ENCODE measurements around the gene USP21. TPM values are rescaled to one million over a fixed set of nuclear protein-coding genes. Genes with fewer than 3 reads are reported as not detected.
A peak's percentile ranks its signal among the peaks of the same experiment; 100 is the strongest.

The USP21 gene
- total RNA-seq, 6 donors from 2014 or later = 14.1 to 48.2 (median 21.8) TPM

DNA sequence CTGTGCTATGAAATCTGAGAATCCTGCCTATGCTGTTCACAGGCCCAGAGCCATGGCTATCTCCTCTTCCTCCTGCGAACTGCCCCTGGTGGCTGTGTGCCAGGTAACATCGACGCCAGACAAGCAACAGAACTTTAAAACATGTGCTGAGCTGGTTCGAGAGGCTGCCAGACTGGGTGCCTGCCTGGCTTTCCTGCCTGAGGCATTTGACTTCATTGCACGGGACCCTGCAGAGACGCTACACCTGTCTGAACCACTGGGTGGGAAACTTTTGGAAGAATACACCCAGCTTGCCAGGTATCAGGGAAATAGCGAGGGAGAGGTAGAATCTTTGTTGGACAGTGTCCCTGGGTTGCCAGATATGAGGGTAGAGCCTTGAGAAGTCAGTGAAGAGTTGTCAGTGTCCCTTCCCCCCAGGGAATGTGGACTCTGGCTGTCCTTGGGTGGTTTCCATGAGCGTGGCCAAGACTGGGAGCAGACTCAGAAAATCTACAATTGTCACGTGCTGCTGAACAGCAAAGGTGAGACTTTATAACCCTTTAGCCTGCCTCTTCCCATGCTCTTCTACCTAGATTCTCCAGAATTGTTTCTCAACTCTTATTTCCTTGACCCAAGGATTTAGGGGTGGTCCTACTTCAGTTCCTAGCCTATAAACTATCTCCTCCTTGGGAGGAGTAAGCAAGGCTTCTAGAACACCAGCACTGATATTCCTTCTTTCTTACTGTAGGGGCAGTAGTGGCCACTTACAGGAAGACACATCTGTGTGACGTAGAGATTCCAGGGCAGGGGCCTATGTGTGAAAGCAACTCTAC, 40.0 kb upstream of the USP21 start:
- DNase-seq = peak in 1 of 2 donors; percentile 32
- H3K4me3 ChIP-seq = peak overlapping the region in 3 of 4 donors; percentile 70 to 97 (median 89)
- peak in 1 of 2 donors; percentile 21 for TF ChIP-seq POLR2AphosphoS5 (IDR thresholded peaks at IDR 0.05)
- TF ChIP-seq POLR2A (IDR thresholded peaks at IDR 0.05) = no peak
- TF ChIP-seq, protein P1, sequence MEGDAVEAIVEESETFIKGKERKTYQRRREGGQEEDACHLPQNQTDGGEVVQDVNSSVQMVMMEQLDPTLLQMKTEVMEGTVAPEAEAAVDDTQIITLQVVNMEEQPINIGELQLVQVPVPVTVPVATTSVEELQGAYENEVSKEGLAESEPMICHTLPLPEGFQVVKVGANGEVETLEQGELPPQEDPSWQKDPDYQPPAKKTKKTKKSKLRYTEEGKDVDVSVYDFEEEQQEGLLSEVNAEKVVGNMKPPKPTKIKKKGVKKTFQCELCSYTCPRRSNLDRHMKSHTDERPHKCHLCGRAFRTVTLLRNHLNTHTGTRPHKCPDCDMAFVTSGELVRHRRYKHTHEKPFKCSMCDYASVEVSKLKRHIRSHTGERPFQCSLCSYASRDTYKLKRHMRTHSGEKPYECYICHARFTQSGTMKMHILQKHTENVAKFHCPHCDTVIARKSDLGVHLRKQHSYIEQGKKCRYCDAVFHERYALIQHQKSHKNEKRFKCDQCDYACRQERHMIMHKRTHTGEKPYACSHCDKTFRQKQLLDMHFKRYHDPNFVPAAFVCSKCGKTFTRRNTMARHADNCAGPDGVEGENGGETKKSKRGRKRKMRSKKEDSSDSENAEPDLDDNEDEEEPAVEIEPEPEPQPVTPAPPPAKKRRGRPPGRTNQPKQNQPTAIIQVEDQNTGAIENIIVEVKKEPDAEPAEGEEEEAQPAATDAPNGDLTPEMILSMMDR (IDR thresholded peaks at IDR 0.05) = peak in 4 of 6 experiments; percentile 32 to 62 (median 46)
- peak overlapping the region; percentile 89 to 97 (median 94) for H3K27ac ChIP-seq
- H3K36me3 ChIP-seq = peaks cover 21 to 47% (median 44%) of the 10 kb centered on the region in 4 donors
- H3K4me1 ChIP-seq = peaks cover 34 to 67% (median 46%) of the 10 kb centered on the region in 4 donors
- H3K9me3 ChIP-seq = no peaks in the 10 kb centered on the region
- peak; percentile 35 to 49 for ATAC-seq (ENCODE audit: low FRiP score in 2 of 2)
- H3K27me3 ChIP-seq = no peaks in the 10 kb centered on the region
- whole genome bisulfite sequencing, 2 donors = 52% methylated on average over 10 of the region's 10 CpGs

DNA sequence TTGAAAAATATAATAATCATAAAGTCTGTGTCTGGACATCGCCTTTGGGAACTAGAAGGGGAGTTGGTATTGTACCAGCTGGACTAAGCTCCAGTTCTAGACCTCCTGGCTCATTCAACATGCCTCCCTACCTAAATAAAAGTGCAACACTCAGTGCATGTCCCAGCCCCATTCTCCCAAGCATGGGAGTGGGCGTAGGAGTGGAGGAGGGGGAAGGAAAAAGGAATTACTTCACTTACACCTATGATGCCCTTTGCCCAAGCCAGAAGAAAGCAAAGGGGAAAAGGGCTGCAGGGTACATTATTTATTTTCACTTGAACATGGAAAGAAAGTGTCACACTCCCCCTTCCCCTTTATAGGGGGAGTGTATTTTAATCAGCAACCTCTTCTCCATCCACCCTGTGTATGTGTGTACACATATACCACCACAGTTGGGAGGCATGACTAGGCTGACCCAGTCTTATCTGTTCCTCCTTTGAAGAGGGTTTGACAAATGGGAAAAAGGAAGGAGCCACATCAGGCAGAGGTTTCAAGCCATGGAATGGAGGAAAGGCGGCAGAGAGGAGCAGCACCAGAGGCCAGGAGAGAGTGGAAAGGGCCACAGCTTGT, 38.2 kb upstream of the USP21 start:
- ATAC-seq (ENCODE audit: low FRiP score in 2 of 2) = no peak
- Histone ChIP-seq H3K4me3 (no peak overlapping the region), H3K4me1 (peaks cover 24 to 49% (median 37%) of the 10 kb centered on the region in 4 donors), H3K27ac (no peak overlapping the region), H3K27me3 (no peaks in the 10 kb centered on the region), H3K9me3 (no peaks in the 10 kb centered on the region), H3K36me3 (peaks cover 24 to 65% (median 53%) of the 10 kb centered on the region in 4 donors)
- TF ChIP-seq, protein P1 (IDR thresholded peaks at IDR 0.05) = no peak
- TF ChIP-seq EP300 (IDR thresholded peaks at IDR 0.05) = no peak
- no peak for DNase-seq
- 83 to 84% methylated on average over 3 of the region's 3 CpGs for WGBS, 2 donors

DNA sequence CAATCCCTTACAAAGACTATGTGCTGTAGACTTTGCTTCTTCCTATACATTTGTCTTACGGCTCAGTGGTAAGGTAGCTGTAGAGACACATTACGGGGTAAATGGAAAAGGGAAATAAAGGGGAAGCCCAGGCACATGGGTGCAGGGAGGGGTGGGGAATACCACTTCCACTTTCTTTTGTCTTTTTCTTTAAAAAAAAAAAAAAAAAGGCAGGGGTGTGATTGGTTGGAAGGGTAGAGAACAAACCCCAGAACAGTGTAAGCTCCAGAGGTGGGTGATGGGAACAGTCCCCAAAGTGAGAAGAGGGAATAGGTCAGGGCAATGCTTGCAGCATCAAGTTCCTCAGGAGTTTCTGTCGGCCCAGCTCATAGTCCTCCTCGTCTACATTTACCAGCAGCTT, 37.5 kb upstream of the USP21 start:
- H3K4me3 ChIP-seq = no peak overlapping the region
- WGBS, 2 donors = 58 to 69% methylated on average over 4 of the region's 4 CpGs
- DNase-seq (no peak), ATAC-seq (ENCODE audit: low FRiP score in 2 of 2) (peak in 1 of 2 donors; percentile 19)
- H3K27ac ChIP-seq = no peak overlapping the region
- H3K4me1 ChIP-seq = peaks cover 17 to 42% (median 31%) of the 10 kb centered on the region in 4 donors
- H3K9me3 ChIP-seq = no peaks in the 10 kb centered on the region
- no peaks in the 10 kb centered on the region for H3K27me3 ChIP-seq
- H3K36me3 ChIP-seq = peaks cover 24 to 72% (median 55%) of the 10 kb centered on the region in 4 donors
- TF ChIP-seq EP300 (IDR thresholded peaks at IDR 0.05) = no peak
- TF ChIP-seq POLR2AphosphoS5 (IDR thresholded peaks at IDR 0.05) = no peak
- no peak for TF ChIP-seq POLR2A (IDR thresholded peaks at IDR 0.05)
- TF ChIP-seq, protein P1 (IDR thresholded peaks at IDR 0.05) = no peak

DNA sequence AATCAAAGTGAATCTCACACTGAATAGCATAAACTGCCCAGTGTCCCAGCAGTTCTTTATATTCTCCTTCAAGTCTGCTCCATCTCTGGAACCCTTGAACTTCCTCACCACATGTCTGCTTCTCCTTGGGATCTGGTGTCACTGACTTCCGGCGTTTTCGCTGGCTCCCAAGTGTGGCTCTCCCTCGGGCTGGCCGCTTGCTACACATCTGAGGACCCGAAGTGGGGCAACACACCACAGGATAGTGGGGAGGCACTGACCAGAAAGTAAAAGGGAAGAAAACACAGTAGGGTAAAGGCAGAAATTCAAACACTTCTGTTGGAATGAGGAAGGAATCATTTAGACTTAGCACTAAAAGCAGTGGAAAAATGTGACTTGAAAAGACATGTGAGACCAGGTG, 36.3 kb upstream of the USP21 start:
- DNase-seq (no peak), ATAC-seq (ENCODE audit: low FRiP score in 2 of 2) (no peak)
- H3K4me3 ChIP-seq = no peak overlapping the region
- no peak for TF ChIP-seq POLR2A (IDR thresholded peaks at IDR 0.05)
- TF ChIP-seq EP300 (IDR thresholded peaks at IDR 0.05) = no peak
- no peak for TF ChIP-seq POLR2AphosphoS5 (IDR thresholded peaks at IDR 0.05)
- no peaks in the 10 kb centered on the region for H3K27me3 ChIP-seq
- WGBS, 2 donors = 74 to 75% methylated on average over 6 of the region's 6 CpGs
- peaks cover 24 to 42% (median 34%) of the 10 kb centered on the region in 4 donors for H3K4me1 ChIP-seq
- H3K27ac ChIP-seq = no peak overlapping the region
- H3K36me3 ChIP-seq = peaks cover 24 to 83% (median 55%) of the 10 kb centered on the region in 4 donors
- no peaks in the 10 kb centered on the region for H3K9me3 ChIP-seq

DNA sequence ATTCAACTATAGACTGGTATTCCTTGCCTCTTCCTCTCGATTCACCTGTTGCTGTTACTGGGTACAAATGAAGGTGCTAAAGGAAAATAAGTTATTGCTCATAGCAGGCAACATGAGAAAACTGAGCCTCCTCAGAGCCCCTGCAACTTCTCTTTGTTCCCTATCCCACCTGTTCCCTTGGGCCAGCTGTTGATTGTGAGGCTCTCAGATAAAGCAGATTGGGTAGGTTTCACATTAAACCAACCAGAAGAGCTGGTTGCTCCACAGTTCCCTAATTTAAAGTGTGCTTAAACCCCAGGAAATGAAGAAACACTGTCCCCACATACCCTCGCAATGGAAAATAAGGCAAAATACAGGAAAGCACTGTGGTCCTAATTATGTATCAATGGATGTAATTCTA, 31.7 kb upstream of the USP21 start:
- H3K27me3 ChIP-seq = no peaks in the 10 kb centered on the region
- WGBS, 2 donors = 69 to 82% methylated on average over 2 of the region's 2 CpGs
- H3K4me1 ChIP-seq = peaks cover 25 to 46% (median 37%) of the 10 kb centered on the region in 4 donors
- no peaks in the 10 kb centered on the region for H3K9me3 ChIP-seq
- no peak for DNase-seq
- no peak overlapping the region for H3K4me3 ChIP-seq
- TF ChIP-seq EP300 (IDR thresholded peaks at IDR 0.05) (no peak), POLR2AphosphoS5 (IDR thresholded peaks at IDR 0.05) (no peak), POLR2A (IDR thresholded peaks at IDR 0.05) (no peak)
- TF ChIP-seq, protein P1 (IDR thresholded peaks at IDR 0.05) = no peak
- H3K36me3 ChIP-seq = peaks cover 23 to 73% (median 35%) of the 10 kb centered on the region in 4 donors
- ATAC-seq (ENCODE audit: low FRiP score in 2 of 2) = no peak
- H3K27ac ChIP-seq = peak overlapping the region in 3 of 4 donors; percentile 6 to 54 (median 13)
